Epidermal melanocyte (primary cell): ENCODE data around the gene ZBTB42.
"Not testable (repeated sequence)": the region's sequence is repeated elsewhere in the genome, so short reads cannot be mapped to it uniquely, and the experiment has no call there.

Experiments
- DNase-seq: peaks from one replicate; pipeline ENCODE4 v3.0.0; 2011; ENCODE audit warnings: low spot score; ENCODE audit not compliant: insufficient read length

The ZBTB42 gene

GRCh38 chr14:104836171-104836935 lies 35.5 kb downstream of the ZBTB42 start:
- not testable (repeated sequence) for DNase-seq

- DNase-seq = no peak
Observed at GRCh38 chr14:104841730-104842129, 40.8 kb downstream of the ZBTB42 start.

DNA sequence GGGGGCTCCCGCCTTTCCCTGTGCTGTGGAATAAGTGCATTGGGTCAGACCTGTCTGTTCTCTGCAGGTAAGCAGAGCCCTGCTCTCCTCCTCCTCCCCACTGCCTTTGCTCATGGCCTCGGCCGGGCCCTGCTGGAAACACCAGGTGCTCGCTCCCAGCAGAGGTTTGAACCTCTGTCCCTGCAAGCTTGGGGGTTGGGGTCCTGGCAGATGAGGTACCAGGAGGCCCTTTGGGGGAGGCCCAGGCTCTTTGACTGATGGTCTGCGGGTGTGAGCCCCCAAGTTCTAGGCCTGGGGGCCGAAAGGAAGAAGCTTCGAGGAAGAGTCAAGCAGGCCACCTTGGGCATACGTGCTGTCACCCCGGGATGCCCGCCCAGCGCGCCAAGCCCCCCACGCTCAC lies 42.1 kb downstream of the ZBTB42 start:
- DNase-seq = no peak

- no peak for DNase-seq
Observed at GRCh38 chr14:104843442-104844305, 42.8 kb downstream of the ZBTB42 start.

DNA sequence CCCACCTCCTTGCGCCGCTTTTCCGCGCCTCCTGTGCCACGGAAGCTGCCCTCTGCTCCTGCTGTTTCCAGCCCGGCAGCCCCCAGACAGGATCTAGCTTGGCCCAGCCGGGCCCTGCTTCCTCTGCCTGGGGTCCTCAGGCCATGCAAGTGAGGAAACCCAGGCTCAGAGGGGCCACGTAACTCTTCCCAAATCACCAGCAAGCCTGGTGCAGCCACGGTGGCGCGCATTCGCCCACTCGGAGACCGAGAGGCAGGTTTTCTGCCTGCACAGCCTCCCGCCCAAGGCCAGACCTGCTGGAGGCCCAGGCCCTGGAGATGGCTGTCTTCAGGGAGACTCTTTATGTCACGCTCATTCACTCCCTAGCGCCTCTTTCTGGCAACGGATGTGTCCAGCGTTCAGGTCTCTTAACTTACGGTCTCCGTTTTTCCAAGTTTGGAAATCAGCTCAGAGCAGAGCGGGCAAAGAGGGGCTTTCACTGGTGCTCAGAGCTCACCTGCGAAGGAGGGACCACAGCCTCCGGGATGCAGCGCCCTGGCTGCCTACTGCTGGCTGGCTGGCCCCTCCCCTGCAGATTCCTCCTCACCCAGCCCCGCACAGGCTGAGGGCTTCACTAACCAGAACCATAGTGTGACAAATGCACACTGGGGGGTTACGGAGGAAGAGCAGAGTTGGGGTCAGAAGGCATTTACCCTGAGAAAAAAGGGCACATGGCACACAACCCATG lies 43.6 kb downstream of the ZBTB42 start:
- no peak for DNase-seq

DNA sequence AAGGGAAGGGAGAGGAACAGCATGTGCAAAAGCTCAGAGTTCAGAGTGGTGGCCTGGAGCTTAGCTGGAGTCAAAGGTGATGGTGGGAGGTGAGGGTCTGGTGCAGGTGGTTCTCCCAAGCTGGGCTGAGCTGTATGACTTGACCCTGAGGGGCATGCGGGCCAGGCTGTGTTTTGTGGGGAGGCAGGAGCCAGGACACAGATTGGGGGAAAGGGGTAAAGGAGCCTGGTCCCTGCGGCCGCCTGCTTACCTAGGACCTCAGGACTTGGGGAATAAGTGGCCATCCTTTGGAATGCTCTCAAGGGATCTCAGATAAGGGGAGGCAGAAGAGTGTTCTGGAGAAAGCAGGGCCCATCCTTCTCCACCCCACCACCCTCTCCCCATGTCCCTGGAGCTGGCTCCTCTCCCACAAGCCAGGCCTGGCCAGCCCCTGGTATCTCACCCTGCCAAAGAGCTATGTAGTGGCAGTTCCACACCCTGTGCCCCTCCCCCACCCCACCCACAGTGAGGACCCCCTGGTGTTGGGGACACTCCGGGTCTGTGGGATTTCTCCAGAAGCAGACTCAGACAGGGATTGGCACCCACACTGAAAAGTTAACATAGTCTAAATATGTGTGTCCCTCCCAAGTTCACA lies 44.2 kb downstream of the ZBTB42 start:
- no peak for DNase-seq

- DNase-seq = no peak
Observed at GRCh38 chr14:104845834-104846441, 45.0 kb downstream of the ZBTB42 start.

GRCh38 chr14:104852280-104852663 lies 51.4 kb downstream of the ZBTB42 start:
- no peak for DNase-seq
